Calu3 (cell line): Measurements from ENCODE around the gene MYO9A. TPM values are rescaled to one million over a fixed set of nuclear protein-coding genes. Genes with fewer than 3 reads are reported as not detected.

Experiments used
- BruUV-seq: library from RNA; stranded (reverse); fragments of 400-500 nt; replicated peaks from 2 replicates; lab custom pipeline; 2021; lab: Mats Ljungman, UMichigan
- CTCF ChIA-PET: fragments of 300-600 bp; sonication (Branson Sonifier 250); formaldehyde crosslinking; loops from one replicate; lab custom pipeline; 2022; ENCODE audit warnings: antibody characterized with exemption; lab: Charles Lee
- DNase-seq: peaks from one replicate; pipeline ENCODE4 v3.0.0; 2022
- H3K27ac Mint-ChIP-seq: one replicate; pipeline ENCODE4 v1.8.0; 2022; ENCODE audit warnings: mixed read lengths; ENCODE audit not compliant: unreplicated experiment
- H3K27me3 Mint-ChIP-seq: one replicate; pipeline ENCODE4 v1.8.0; 2022; ENCODE audit warnings: mixed read lengths; ENCODE audit not compliant: unreplicated experiment
- H3K36me3 Mint-ChIP-seq: one replicate; pipeline ENCODE4 v1.8.0; 2022; ENCODE audit warnings: mild to moderate bottlenecking, moderate library complexity, mixed read lengths; ENCODE audit not compliant: insufficient read depth, unreplicated experiment
- H3K4me1 Mint-ChIP-seq: one replicate; pipeline ENCODE4 v1.8.0; 2022; ENCODE audit warnings: mild to moderate bottlenecking, low read depth, mixed read lengths; ENCODE audit not compliant: unreplicated experiment
- H3K4me3 Mint-ChIP-seq: one replicate; pipeline ENCODE4 v1.8.0; 2022; ENCODE audit warnings: mild to moderate bottlenecking, low read depth, moderate library complexity, mixed read lengths; ENCODE audit not compliant: unreplicated experiment
- H3K9me3 Mint-ChIP-seq: one replicate; pipeline ENCODE4 v1.8.0; 2022; ENCODE audit warnings: low read depth, mixed read lengths; ENCODE audit not compliant: unreplicated experiment
- CTCF ChIP-seq: fragments of 200-600 bp; IDR thresholded peaks from one replicate; pipeline ENCODE4 v1.8.0; 2022; ENCODE audit warnings: antibody characterized with exemption; ENCODE audit not compliant: unreplicated experiment
- intact Hi-C: fragments of 100-400 bp; cut with micrococcal nuclease; formaldehyde crosslinking; loops from one replicate; pipeline ENCODE4 v1.10.0; 2022; ENCODE audit not compliant: unreplicated experiment
- total RNA-seq: library from RNA; stranded (reverse); gene quantifications from 2 replicates; pipeline ENCODE4 v1.2.3, GENCODE V29; 2022

The MYO9A gene
- total RNA-seq, 1 experiment from 2014 or later, result 32.8 TPM

- intact Hi-C loops, result no loop called here
- H3K4me1 Mint-ChIP-seq, result peaks cover 11% of the 10 kb centered on the region
- no peak for DNase-seq
- CTCF ChIA-PET, result no interaction called here
- no peaks in the 10 kb centered on the region for H3K27me3 Mint-ChIP-seq
- H3K27ac Mint-ChIP-seq, result no peak overlapping the region
- H3K36me3 Mint-ChIP-seq, result peaks cover 5% of the 10 kb centered on the region
- TF ChIP-seq CTCF, result no peak
- no TSS peak for BruUV-seq
- no peaks in the 10 kb centered on the region for H3K9me3 Mint-ChIP-seq
- no peak overlapping the region for H3K4me3 Mint-ChIP-seq
These were observed 305.9 kb downstream of the MYO9A start for GRCh38 chr15:71811752-71812735.

GRCh38 chr15:71811036-71811736 lies 306.8 kb downstream of the MYO9A start:
- Mint-ChIP-seq H3K27ac (no peak overlapping the region), H3K9me3 (no peaks in the 10 kb centered on the region), H3K4me3 (no peak overlapping the region), H3K4me1 (peaks cover 12% of the 10 kb centered on the region), H3K27me3 (no peaks in the 10 kb centered on the region), H3K36me3 (peaks cover 5% of the 10 kb centered on the region)
- CTCF ChIA-PET, result interaction anchor here (0.7 kb wide), 1 partner anchor 853 kb away, joined by 3 read pairs; no protein-coding TSS in a partner anchor
- no TSS peak for BruUV-seq
- no peak for TF ChIP-seq CTCF
- DNase-seq, result no peak
- intact Hi-C loops, result no loop called here

GRCh38 chr15:71810256-71811035 lies 307.5 kb downstream of the MYO9A start, which contains the start of gene NR2E3:
NR2E3 (plus strand) TSS chr15:71810554; CDS start chr15:71810744, 190 bp downstream.
- no peaks in the 10 kb centered on the region for H3K27me3 Mint-ChIP-seq
- no peak within 1 kb of the TSS for H3K27ac Mint-ChIP-seq
- H3K4me1 Mint-ChIP-seq, result peaks cover 19% of the 10 kb centered on the region
- no TSS peak for BruUV-seq
- H3K9me3 Mint-ChIP-seq, result no peaks in the 10 kb centered on the region
- H3K4me3 Mint-ChIP-seq, result no peak within 1 kb of the TSS
- peaks cover 5% of the 10 kb centered on the region for H3K36me3 Mint-ChIP-seq
- intact Hi-C loops, result no loop called here
- DNase-seq, result no peak
- CTCF ChIA-PET, result no interaction called here
- TF ChIP-seq CTCF, result no peak

GRCh38 chr15:71809346-71809745 lies 308.6 kb downstream of the MYO9A start:
- no peak overlapping the region for H3K27ac Mint-ChIP-seq
- H3K4me1 Mint-ChIP-seq, result peaks cover 30% of the 10 kb centered on the region
- DNase-seq, result no peak
- H3K4me3 Mint-ChIP-seq, result no peak overlapping the region
- peaks cover 5% of the 10 kb centered on the region for H3K36me3 Mint-ChIP-seq
- H3K27me3 Mint-ChIP-seq, result no peaks in the 10 kb centered on the region
- no peak for TF ChIP-seq CTCF
- H3K9me3 Mint-ChIP-seq, result no peaks in the 10 kb centered on the region
- intact Hi-C loops, result no loop called here
- no TSS peak for BruUV-seq
- CTCF ChIA-PET, result interaction anchor here (1.7 kb wide), 1 partner anchor 27 kb away, joined by 5 read pairs; no protein-coding TSS in a partner anchor
